Lung (tissue), 12 donors: Measurements from ENCODE around the gene BAD. TPM values are rescaled to one million over a fixed set of nuclear protein-coding genes. Genes with fewer than 3 reads are reported as not detected.

Source experiments
- ATAC-seq: fragments of 200-7000 bp; cut with Tn5 transposase; one replicate; pipeline ENCODE4 v1.9.1; 2020; ENCODE audit warnings: moderate number of reproducible peaks; ENCODE audit not compliant: insufficient read depth, low FRiP score
- DNase-seq, 3 donors: peaks; one replicate each; pipeline ENCODE4 v3.0.0-alpha.2; 2013 to 2017
- H3K27ac ChIP-seq, 2 donors: one replicate each; pipeline ENCODE4 v1.5.1; 2013; ENCODE audit warnings: mild to moderate bottlenecking in 2 of 2, moderate library complexity in 2 of 2, control low read depth in 1 of 2, inconsistent platforms in 1 of 2, low read depth in 1 of 2, low read length in 1 of 2
- H3K27me3 ChIP-seq, 3 donors: one replicate each; pipeline ENCODE4 v1.5.1; 2013; ENCODE audit warnings: low read length in 2 of 3; ENCODE audit not compliant: control insufficient read depth in 3 of 3, insufficient read depth in 3 of 3
- H3K36me3 ChIP-seq, 4 donors: one replicate each; pipeline ENCODE4 v1.5.1; 2013; ENCODE audit warnings: low read length in 4 of 4, mild to moderate bottlenecking in 1 of 4, moderate library complexity in 1 of 4; ENCODE audit not compliant: control insufficient read depth in 4 of 4, insufficient read depth in 4 of 4
- H3K4me1 ChIP-seq, 5 donors: one replicate each; pipeline ENCODE4 v1.5.1; 2013; ENCODE audit warnings: low read length in 5 of 5, mild to moderate bottlenecking in 2 of 5, moderate library complexity in 1 of 5; ENCODE audit not compliant: control insufficient read depth in 5 of 5, insufficient read depth in 5 of 5
- H3K4me3 ChIP-seq: one replicate; pipeline ENCODE4 v1.5.1; 2013; ENCODE audit warnings: mild to moderate bottlenecking, control low read depth, moderate library complexity
- H3K9ac ChIP-seq, 2 donors: one replicate each; pipeline ENCODE4 v1.5.1; 2013; ENCODE audit warnings: low read length in 2 of 2, control low read depth in 1 of 2; ENCODE audit not compliant: insufficient read depth in 1 of 2
- H3K9me3 ChIP-seq, 4 donors: one replicate each; pipeline ENCODE4 v1.5.1; 2013; ENCODE audit warnings: low read length in 3 of 4, mild to moderate bottlenecking in 1 of 4, moderate library complexity in 1 of 4; ENCODE audit not compliant: control insufficient read depth in 4 of 4, insufficient read depth in 3 of 4
- WGBS, 2 donors: extraction: QIAGEN DNeasy Blood & Tissue Kit; methylation state at CpG; one replicate each; pipeline ENCODE4 v1.1.7; 2013; 5-methylcytosine and 5-hydroxymethylcytosine counted together
- polyA plus RNA-seq, 2 donors: library from polyadenylated mRNA; stranded (reverse); fragments of 200-250 nt; gene quantifications; one replicate each; pipeline ENCODE4 v1.2.1, GENCODE V29; 2013
- total RNA-seq, 2 donors: library from RNA; depleted of rRNA in 1 of 2; stranded (reverse); fragments of >200 nt in 1 of 2; gene quantifications; one replicate each; pipeline ENCODE4 v1.2.1, GENCODE V29; 2014 to 2021
- TF ChIP-seq, protein P1 (sequence below): IDR thresholded peaks from 2 replicates; pipeline ENCODE4 v1.5.1; 2012; ENCODE audit warnings: mild to moderate bottlenecking; ENCODE audit errors: control extremely low read depth, extremely low read depth
- donor health status: control.
- donor health status: control.
- donor health status: Bipolar disorder and iron deficiency.
- donor health status: healthy.
- donor health status: DM: yes; HTN: yes; CAD: no.

The BAD gene
- total and polyA plus RNA-seq, 4 donors: 69.5 to 127 (median 75.5) TPM

DNA sequence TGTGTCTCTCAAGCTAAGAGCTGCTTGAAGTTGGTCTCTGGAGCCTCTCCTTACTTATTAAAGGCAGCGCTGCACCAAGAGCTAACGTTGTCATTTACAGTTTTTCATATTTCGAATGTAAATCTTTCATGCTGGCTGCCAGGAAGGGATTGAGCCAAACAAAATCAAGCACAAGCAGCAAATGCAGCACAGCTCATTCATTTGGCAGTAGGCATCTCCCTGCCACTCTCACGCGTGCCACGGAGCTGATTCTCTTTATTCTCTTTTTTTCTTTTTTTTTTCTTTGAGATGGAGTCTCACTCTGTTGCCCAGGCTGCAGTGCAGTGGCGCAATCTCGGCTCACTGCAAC, 51.5 kb downstream of the BAD start:
- WGBS, 2 donors: 82 to 93% methylated on average over 8 of the region's 8 CpGs
- TF ChIP-seq, protein P1, sequence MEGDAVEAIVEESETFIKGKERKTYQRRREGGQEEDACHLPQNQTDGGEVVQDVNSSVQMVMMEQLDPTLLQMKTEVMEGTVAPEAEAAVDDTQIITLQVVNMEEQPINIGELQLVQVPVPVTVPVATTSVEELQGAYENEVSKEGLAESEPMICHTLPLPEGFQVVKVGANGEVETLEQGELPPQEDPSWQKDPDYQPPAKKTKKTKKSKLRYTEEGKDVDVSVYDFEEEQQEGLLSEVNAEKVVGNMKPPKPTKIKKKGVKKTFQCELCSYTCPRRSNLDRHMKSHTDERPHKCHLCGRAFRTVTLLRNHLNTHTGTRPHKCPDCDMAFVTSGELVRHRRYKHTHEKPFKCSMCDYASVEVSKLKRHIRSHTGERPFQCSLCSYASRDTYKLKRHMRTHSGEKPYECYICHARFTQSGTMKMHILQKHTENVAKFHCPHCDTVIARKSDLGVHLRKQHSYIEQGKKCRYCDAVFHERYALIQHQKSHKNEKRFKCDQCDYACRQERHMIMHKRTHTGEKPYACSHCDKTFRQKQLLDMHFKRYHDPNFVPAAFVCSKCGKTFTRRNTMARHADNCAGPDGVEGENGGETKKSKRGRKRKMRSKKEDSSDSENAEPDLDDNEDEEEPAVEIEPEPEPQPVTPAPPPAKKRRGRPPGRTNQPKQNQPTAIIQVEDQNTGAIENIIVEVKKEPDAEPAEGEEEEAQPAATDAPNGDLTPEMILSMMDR: no peak
- no peaks in the 10 kb centered on the region for H3K9me3 ChIP-seq
- H3K27me3 ChIP-seq: no peaks in the 10 kb centered on the region
- H3K36me3 ChIP-seq: peaks cover 0 to 6% (median 2%) of the 10 kb centered on the region in 4 donors
- H3K4me3 ChIP-seq: no peak overlapping the region
- H3K27ac ChIP-seq: no peak overlapping the region
- DNase-seq (no peak), ATAC-seq (no peak)
- peaks cover 0 to 29% (median 12%) of the 10 kb centered on the region in 5 donors for H3K4me1 ChIP-seq
- H3K9ac ChIP-seq: no peak overlapping the region

DNA sequence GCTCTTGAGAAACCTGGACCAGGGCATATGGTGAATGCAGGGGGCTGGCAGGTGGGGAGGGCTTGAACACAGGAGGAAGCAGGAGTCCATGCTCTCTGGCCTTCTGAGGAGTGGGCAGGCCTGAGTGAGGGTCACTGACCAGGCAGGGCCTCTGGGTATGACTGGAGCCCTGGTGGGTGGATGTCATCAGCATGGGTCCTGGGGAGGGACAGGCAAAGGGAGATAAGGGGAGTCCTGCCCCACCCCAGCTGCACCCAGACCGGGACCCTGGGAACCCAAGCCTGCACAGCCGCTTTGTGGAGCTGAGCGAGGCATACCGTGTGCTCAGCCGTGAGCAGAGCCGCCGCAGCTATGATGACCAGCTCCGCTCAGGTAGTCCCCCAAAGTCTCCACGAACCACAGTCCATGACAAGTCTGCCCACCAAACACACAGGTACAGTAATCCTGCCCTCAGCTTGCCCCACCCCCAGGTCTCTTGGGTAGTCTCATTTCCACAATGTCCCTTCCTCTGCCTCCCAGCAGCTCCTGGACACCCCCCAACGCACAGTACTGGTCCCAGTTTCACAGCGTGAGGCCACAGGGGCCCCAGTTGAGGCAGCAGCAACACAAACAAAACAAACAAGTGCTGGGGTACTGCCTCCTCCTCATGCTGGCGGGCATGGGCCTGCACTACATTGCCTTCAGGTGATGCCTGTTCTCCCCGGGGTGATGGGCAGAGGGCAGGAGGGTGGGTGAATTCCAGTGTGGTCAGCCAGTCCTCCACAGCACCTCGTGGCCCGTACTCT, 52.1 kb downstream of the BAD start:
- H3K9ac ChIP-seq: no peak overlapping the region
- ATAC-seq (no peak), DNase-seq (no peak)
- no peak overlapping the region for H3K4me3 ChIP-seq
- H3K4me1 ChIP-seq: peaks cover 0 to 32% (median 9%) of the 10 kb centered on the region in 5 donors
- TF ChIP-seq, protein P1: no peak
- no peaks in the 10 kb centered on the region for H3K9me3 ChIP-seq
- no peaks in the 10 kb centered on the region for H3K27me3 ChIP-seq
- peaks cover 0 to 2% (median 0%) of the 10 kb centered on the region in 4 donors for H3K36me3 ChIP-seq
- H3K27ac ChIP-seq: peak overlapping the region in 1 of 2 donors; percentile 9
- WGBS, 2 donors: 83 to 87% methylated on average over 15 of the region's 15 CpGs

DNA sequence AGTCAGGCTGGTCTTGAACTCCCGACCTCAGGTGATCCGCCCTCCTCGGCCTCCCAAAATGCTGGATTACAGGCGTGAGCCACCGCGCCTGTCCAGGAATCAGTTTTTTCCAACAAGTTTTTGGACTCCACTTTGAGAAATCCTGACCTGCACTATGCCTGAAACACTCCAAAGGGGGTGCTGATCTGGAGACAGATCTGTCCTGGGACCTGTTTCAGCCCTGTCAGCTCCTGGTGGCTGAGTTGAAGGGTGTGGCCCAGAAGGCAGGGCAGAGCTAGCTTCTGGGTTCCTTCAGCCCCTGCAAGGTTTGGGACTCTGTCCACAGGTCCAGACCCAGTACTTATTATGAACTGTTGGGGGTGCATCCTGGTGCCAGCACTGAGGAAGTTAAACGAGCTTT, 52.9 kb downstream of the BAD start:
- TF ChIP-seq, protein P1: no peak
- no peak for DNase-seq
- Histone ChIP-seq H3K36me3 (no peaks in the 10 kb centered on the region), H3K4me1 (peaks cover 0 to 41% (median 9%) of the 10 kb centered on the region in 5 donors), H3K9ac (no peak overlapping the region), H3K27ac (peak overlapping the region in 1 of 2 donors; percentile 44), H3K4me3 (no peak overlapping the region), H3K9me3 (no peaks in the 10 kb centered on the region), H3K27me3 (no peaks in the 10 kb centered on the region)
- WGBS, 2 donors: 82 to 88% methylated on average over 7 of the region's 7 CpGs
- ATAC-seq: no peak
